ENCODE data around the gene LSS. TPM values are rescaled to one million over a fixed set of nuclear protein-coding genes. Genes with fewer than 3 reads are reported as not detected.
"Not testable (repeated sequence)": the region's sequence is repeated elsewhere in the genome, so short reads cannot be mapped to it uniquely, and the experiment has no call there.

LSS gene
- total and polyA plus RNA-seq, 2 of the 8 experiments (the other 6 are each of a cell fraction or from before 2014, with no cell fraction given): 96.1 to 123 TPM

DNA sequence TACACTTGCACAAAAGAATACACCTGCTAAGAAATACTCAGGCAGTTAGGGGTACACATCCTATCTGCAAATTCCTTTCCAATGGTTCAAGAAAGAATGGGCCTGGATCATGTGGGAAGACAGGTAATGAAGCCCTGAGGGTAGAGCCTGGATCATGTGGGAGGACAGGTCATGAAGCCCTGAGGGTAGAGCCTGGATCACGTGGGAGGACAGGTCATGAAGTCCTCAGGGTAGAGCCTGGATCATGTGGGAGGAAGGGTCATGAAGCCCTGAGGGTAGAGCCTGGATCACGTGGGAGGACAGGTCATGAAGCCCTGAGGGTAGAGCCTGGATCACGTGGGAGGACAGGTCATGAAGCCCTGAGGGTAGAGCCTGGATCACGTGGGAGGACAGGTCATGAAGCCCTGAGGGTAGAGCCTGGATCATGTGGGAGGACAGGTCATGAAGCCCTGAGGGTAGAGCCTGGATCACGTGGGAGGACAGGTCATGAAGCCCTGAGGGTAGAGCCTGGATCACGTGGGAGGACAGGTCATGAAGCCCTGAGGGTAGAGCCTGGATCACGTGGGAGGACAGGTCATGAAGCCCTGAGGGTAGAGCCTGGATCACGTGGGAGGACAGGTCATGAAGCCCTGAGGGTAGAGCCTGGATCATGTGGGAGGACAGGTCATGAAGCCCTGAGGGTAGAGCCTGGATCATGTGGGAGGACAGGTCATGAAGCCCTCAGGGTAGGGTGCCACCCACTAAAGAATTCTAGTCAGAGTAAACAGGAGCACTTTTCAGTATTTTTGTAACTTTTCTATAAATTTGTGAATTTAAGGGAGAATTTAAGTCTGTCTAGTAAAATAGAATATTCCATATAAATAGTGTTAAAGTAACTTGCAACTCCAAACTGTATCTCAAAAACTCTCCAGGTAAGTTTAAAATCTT is 27.4 kb downstream of the LSS start:
- peaks cover 3 to 38% (median 22%) of the 10 kb centered on the region in 4 experiments; a peak in 6 of 8 replicates for H3K36me3 ChIP-seq (ENCODE audit: control insufficient read depth in 2 of 4, insufficient read depth in 4 of 4, low read length in 3 of 4)

More for the DNA sequence above, 27.4 kb downstream of the LSS start:
- H3K56ac ChIP-seq (replicated peaks; ENCODE audit: insufficient read length, low read depth, low read length); H3K14ac ChIP-seq (ENCODE audit: insufficient read length); H4K8ac ChIP-seq (ENCODE audit: extremely low read depth, insufficient read depth, low read length); POLR2A ChIA-PET (ENCODE audit: partially characterized antibody); H2BK12ac ChIP-seq (ENCODE audit: low read depth, low read length); H3K9me3 ChIP-seq (ENCODE audit: insufficient read depth in 2 of 2, low read depth in 1 of 2, low read length in 1 of 2); H3K79me2 ChIP-seq (ENCODE audit: control insufficient read depth in 1 of 2, insufficient read depth in 2 of 2, low read length in 2 of 2); H3K23me2 ChIP-seq (ENCODE audit: low read depth, low read length); H3K79me1 ChIP-seq (ENCODE audit: low read depth, low read length); H2BK5ac ChIP-seq (ENCODE audit: low read depth, low read length); H2BK20ac ChIP-seq (ENCODE audit: low read length); H3K4ac ChIP-seq (replicated peaks; ENCODE audit: insufficient read length, low read depth, low read length); H3K9ac ChIP-seq (replicated peaks in 1 of 4; ENCODE audit: extremely low read depth in 1 of 4, low read depth in 3 of 4, low read length in 3 of 4); H2BK15ac ChIP-seq (ENCODE audit: low read length); H3K4me1 ChIP-seq (replicated peaks in 1 of 4; ENCODE audit: control insufficient read depth in 3 of 4, insufficient read depth in 4 of 4, low read length in 3 of 4); H2AFZ ChIP-seq (ENCODE audit: low read length); H2BK120ac ChIP-seq (replicated peaks; ENCODE audit: low read depth, low read length); H4K91ac ChIP-seq (replicated peaks; ENCODE audit: insufficient read length, low read length); DNase-seq (ENCODE audit: low read depth in 1 of 2, low spot score in 2 of 2); FAIRE-seq; H3K4me3 ChIP-seq (ENCODE audit: extremely low read depth in 1 of 4, insufficient read depth in 2 of 4, low read depth in 3 of 4, low read length in 4 of 4); H3K4me2 ChIP-seq (ENCODE audit: insufficient read depth in 1 of 2, low read depth in 2 of 2, low read length in 2 of 2); H3K27me3 ChIP-seq (replicated peaks in 1 of 4; ENCODE audit: control insufficient read depth in 3 of 4, extremely low read depth in 1 of 4, insufficient read depth in 3 of 4, low read length in 3 of 4); H3K27ac ChIP-seq (ENCODE audit: low read depth, low read length); H4K5ac ChIP-seq (ENCODE audit: insufficient read length, low read depth, low read length); H3K23ac ChIP-seq (ENCODE audit: insufficient read length); H2AK5ac ChIP-seq (ENCODE audit: low read depth, low read length); H3K18ac ChIP-seq (ENCODE audit: extremely low read depth, low read length): not testable (repeated sequence)
- CTCF ChIA-PET (ENCODE audit: partially characterized antibody): interaction anchor here (1.0 kb wide), 1 partner anchor 22 kb away, joined by 4 read pairs; no protein-coding TSS in a partner anchor
- peaks cover 0 to 14% of the 10 kb centered on the region in 2 experiments for H4K20me1 ChIP-seq (replicated peaks in 1 of 2; ENCODE audit: control insufficient read depth in 1 of 2, insufficient read depth in 2 of 2, low read length in 2 of 2)
- 100% methylated on average over 2 of the region's 8 CpGs; no CpG with 5 or more reads in 1 of the 2 experiments for WGBS, 2 experiments (ENCODE audit: extremely low coverage in 1 of 2, insufficient coverage in 1 of 2, insufficient read length in 1 of 2, insufficient replicate concordance in 2 of 2, low coverage in 1 of 2, low lambda C conversion rate in 2 of 2, missing lambda C conversion rate in 1 of 2)

Data from H1 (cell line).